GM10847 (cell line): ENCODE results near the gene CLECL1.

Source experiments
- POLR2A ChIP-seq: IDR thresholded peaks from 2 replicates; pipeline ENCODE4 v1.6.1; 2011; ENCODE audit not compliant: insufficient read length; ENCODE audit errors: extremely low read depth

The CLECL1 gene

DNA sequence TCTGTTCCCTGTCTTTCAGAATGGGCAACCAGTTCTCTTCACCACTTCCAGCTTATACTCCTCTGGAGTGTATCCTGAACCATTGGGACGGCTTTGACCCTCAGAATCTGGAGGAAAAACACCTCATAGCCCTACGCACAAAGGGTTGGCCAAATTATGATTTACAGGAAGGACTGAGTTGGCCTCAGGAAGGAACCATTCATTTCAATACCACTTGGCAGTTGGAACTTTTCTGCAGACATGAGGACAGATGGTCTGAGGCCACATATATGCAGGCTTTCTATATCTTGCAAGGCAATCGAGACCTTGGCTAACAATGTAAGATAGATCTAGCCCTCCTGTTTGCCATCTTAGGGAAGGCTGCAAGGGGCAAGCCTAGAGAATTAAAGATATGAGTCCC, 24.0 kb downstream of the CLECL1 start:
- TF ChIP-seq POLR2A, result no peak

DNA sequence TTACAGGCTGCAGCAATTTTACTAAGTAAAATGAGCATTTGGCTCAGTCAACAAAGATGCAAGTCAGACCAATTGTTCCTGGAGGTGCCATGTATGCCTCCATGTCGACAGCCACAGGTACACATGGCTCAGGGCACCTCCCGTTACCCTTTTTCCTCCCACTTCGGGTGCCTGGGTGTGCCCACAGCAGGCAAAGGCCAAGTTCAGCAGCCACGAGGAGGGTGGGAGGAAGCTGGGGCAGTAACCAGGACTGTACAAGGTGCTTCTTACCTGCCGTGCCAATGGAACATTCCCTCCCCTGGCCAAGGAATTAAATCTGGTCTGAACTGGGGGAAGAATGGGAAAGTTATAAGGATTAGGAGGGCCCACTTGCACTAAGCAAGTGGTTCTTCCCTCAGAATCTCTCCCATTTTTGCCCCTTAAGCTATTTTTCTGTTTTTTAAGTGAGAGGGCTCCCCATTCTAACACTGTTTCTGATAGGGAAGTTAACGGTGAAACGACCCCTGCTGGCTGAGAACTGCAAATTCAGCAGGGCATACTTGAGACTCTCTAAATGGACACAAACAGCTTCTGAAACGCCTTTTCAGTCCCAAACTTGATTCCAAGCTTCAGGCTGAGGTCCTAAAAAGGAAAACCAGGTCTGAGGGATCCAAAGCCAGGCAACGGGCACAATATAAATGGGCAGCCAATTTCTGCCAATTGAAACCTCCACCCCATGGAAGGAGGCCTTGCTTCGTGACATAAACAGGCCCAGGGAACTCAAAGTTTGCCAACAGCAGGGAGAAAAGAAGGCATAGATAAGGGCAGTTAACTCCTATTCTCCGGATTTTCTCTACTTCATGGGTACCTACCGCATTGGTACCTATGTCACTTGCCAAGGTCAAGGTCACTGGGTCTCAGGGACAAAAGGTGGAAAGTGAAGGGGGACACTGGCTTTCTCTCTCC, 24.8 kb downstream of the CLECL1 start:
- no peak for TF ChIP-seq POLR2A

DNA sequence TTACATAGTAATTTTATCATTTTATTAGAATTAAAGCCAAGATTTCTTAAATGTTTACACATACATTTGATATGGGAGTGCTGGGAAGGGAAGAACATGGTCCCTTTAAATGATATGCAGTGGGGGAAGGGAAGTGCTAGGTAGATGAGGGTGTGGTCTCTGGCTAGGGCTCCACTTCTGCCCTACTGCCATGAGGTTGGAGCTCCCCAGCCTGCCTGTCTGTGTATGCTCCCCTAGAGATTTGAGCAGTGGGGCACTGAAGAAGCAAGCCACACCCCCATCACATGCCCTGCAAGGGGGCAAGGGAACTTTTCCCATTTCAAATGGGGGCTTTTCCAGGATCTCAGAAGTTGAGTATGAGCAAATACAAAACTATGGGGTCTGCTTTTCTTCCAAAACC, 25.5 kb downstream of the CLECL1 start:
- no peak for TF ChIP-seq POLR2A

DNA sequence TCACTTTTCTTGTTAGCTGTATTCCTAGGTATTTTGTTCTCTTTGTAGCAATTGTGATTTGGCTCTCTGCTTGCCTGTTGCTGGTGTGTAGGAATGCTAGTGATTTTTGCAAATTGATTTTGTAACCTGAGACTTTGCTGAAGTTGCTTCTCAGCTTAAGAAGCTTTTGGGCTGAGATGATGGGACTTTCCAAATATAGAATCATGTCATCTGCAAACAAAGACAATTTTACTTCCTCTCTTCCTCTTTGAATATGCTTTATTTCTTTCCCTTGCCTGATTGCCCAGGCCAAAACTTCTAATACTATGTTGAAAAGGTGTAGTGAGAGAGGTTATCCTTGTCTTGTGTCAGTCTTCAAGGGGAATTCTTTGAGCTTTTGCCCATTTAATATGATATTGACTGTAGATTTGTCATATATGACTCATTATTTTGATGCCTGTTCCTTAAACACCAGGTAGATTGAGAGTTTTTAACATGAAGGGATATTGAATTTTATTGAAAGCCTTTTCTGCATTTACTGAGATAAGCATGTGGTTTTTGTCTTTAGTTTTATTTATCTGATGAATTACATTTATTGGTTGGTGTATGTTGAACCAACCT, 26.7 kb downstream of the CLECL1 start:
- TF ChIP-seq POLR2A, result no peak

DNA sequence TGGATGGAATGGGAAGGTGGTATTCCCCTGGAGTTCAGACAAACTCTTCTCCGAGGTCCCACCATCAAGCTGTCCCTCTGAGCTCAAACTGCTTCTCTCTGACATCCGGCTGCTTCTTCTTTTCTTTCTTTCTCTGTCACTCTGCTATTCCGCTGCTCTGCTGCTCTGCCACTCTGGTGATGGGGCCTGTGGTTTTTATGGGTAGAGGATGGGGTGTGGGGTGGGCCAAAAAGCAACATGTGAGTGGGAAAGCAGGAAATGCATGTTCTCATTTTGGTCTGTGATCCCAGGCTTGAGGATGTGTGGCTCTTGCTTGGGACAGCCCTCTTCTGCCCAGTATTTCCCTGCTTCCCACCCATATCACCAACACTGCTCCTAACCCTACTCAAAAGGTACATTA, 30.6 kb downstream of the CLECL1 start:
- no peak for TF ChIP-seq POLR2A

DNA sequence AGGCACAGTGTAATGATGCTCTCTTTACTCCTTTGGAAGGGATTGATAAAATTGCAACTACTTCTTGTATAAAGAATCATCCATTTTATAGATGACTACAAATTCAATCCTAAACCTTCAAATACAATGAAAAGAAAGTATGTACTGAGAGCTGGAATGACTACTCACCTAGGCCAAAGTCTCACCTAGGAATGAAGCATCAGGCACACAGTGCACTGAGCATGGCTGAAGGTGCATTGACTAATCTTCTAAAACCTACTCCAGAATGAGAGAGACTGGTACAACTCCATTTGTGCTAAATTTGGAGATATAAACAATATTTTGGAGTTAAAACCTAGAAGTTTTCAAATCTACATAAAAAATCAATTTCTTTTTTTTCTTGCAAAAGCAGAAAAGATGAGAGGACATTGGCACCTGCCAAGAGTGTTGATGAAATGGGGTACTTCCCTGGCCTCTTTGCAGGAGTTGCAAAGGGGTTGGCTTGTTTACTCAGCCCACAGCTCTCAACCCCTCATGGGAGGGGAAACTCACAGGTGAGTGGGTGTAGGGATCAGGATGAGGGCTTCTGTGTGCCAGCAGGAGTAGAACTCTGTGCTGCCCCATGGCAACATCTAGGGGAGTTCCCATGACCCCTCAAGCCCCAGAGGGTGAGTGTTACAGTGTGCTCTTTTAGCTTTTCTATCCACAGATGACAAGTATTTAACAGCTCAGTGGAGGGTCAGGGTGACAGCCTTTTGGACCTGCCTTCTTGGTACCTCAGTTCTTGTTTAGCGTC, 31.3 kb downstream of the CLECL1 start:
- no peak for TF ChIP-seq POLR2A

DNA sequence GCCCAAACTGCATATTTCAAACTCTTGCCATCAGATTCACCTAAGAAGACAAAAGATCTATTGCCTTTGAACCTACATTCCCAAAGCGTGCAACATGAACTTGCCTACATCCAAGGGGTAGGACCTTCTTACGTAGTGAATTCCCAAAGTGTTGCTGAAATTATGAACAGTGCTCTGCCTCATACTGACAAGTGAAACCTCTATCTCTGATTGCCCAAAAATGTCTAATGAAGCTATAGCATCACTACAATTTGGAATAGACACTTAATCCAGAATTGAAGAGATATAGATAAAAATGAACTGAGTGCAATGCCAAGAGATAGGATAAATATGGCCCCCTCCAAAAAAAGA, 32.3 kb downstream of the CLECL1 start:
- TF ChIP-seq POLR2A, result no peak

DNA sequence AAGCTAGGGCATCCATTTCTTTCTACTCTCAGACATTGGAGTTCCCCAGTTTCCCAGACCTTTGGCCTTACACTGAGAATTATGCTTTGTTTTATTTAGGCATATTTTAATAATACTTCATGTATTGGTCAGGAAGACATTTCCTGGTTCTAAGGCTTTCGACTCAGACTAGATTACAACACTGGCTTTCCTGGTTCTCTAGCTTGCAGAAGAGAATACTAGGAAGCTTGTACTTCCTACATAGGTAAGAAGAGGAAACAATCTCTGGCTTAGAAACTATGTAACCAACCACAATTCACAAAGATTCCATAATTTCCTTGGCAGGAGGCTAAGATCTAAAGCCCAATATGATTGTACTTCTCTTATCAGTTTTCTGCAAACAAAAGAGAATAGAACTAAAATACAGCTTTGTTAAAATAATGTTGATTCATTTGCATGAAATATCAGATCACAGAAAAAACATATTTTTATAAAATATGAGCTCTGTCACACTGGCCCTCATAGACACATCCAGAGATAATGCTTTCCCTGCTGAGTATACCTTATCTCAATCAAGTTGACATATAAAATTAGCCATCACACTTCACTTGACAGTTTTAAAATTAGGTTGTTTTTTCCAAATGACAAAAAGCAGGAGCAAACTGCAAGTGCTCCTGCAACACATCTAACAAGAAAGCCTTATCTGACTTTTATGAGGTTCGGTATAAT, 32.8 kb downstream of the CLECL1 start:
- TF ChIP-seq POLR2A, result no peak

DNA sequence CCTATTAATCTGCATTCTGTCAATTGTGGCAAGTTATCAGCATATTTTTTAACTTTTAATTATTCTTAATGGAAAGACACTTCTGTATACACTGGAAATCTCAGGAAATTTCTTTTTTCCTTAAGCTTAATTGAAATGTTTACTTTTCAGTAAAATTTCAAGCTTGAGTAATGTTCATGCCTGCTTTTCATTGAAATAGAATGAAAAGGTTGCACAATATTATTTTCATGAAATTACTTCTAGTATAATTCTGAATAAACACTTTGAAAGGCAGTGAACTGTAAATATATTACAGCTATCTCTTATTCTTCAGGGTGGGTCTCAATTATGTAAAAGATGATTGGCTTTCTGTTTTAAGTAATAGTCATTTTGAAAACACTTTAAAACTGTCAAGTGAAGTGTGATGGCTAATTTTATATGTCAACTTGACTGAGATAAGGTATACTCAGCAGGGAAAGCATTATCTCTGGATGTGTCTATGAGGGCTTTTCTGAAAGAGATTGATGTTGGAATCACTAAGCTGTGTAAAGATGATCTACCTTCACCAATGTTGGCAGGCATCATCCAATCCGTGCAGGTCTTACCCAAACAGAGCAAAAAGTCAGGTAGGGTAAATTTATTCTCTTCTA, 33.5 kb downstream of the CLECL1 start:
- TF ChIP-seq POLR2A, result no peak

DNA sequence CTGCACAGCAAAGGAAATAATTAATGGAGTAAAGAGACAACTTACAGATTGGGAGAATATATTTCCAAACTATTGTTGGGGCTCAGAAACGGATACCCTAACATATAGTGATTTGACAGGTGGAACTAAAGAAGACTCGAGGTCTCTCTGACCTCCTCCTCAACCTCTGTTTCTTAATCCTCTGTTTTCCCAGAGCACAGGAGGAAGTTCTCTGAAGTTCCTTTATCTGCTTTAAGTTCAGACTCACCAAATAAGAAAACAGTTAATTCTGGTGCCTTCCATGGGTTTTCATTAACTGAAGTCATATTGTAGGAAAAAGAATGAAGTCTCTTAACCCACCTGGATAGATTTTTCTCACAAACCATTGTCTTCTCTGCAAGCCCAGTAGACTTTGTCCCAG, 34.2 kb downstream of the CLECL1 start:
- TF ChIP-seq POLR2A, result no peak

DNA sequence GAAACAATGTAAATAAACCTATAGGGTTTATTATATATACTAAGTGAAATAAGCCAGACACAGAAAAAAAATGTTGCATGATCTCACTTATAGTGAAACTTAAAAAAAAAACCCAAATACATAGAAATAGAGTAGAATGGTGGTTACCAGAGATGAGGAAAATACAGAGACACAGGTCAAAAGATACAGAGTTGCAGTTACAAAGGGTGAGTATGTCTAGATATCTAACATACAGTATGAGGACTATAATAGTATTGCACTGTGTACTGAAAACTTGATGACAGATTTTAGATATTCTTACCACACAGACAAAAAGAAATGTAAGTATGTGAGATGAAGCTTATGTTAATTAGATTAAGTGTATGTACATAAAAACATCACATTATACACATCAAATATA, 35.3 kb downstream of the CLECL1 start:
- TF ChIP-seq POLR2A, result no peak

DNA sequence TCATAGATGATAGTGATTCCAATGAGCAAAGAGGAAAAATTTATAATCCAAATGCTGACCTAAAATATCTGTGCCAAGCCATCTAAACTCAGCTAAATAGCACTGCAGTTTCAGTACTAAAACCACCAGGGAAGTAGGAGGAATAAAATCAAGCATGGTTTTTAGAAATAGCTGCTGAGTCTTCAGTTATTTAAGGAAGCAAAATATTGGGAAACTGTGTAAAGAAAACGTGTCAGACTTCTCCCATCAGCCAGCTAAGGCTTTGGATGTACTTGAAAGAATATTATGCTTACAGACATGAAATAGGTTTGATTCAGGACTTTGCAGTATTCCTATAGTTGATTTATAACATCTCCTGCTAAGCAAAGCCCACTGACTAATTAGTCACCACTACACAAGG, 38.7 kb downstream of the CLECL1 start:
- TF ChIP-seq POLR2A, result no peak

DNA sequence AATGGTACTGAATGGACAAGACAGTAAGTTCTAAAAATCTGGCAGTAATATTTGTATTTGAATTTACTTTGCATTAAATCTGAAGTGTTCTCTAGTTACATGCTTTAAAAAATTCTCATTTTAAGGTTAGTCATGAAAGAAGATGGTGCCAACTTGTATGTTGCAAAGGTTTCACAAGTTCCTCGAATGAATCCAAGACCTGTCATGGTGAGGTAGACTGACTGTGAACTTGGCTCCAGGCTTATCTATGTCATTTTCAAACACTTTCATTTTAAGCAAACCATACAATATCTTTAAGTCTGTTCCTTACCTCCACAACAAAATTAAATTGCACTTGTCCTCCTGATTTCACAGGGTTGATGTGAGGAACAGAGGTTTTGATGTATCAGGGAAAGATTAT, 40.0 kb downstream of the CLECL1 start:
- no peak for TF ChIP-seq POLR2A

DNA sequence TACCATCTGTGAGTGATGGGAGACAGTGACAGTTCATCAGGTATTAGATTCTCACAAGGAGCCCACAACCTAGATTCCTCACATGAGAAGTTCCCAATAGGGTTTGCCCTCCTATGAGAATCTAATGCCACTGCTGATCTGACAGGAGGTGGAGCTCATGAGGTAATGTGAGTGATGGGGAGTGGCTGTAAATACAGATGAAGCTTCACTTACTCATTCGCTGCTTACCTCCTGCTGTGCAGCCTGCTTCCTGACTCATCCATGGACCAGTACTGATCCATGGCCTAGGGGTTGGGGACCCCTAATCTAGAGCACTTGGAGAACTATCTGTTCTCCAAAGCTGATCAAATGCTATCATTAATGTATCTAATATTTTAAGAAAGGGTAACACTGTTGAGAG, 45.7 kb downstream of the CLECL1 start:
- no peak for TF ChIP-seq POLR2A

DNA sequence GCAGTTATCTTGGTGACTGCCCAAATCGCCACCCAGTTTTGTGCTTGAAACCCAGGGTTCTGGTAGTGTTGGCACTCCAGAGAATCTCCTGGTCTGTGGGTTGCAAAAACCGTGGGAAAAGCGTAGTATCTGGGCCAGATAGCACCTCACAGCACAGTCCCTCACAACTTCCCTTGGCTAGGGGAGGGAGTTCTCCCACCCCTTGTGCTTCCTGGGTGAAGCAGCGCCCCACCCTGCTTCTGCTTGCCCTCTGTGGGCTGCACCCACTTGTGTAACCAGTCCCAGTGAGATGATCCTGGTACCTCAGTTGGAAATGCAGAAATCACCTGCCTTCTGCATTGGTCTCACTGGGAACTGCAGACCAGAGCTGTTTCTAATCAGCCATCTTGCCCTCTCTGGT, 47.0 kb downstream of the CLECL1 start:
- TF ChIP-seq POLR2A, result no peak

DNA sequence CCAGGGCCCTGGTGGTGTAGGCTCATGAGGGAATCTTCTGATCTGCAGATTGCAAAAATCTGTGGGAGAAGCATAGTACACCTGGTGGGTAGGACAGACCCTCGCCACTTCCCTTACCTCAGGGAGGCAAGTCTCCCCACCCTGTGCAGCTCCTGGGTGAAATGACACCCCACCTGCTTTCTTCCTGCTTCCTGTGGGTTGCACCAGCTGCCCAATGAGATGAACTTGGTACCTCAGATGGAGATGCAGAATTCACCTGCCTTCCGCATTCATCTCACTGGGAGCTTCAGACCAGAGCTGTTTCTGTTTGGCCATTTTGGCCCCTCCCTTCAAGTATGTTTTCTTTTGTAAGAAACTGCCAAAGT, 58.7 kb downstream of the CLECL1 start:
- no peak for TF ChIP-seq POLR2A
